SU-DHL-6 (cell line): ENCODE data around the gene TACR1.

ENCODE experiments used
- H2AFZ ChIP-seq: fragments of 200-600 bp; sonication (generic); 2 replicates; pipeline ENCODE4 v1.6.1; 2014; ENCODE audit warnings: low read depth, mild to moderate bottlenecking, moderate library complexity, mixed read lengths, antibody characterized with exemption, low read length; ENCODE audit not compliant: severe bottlenecking
- H3F3A ChIP-seq: fragments of 200-600 bp; shearing (Covaris generic); 2 replicates; pipeline ENCODE4 v1.6.0; 2016; ENCODE audit warnings: antibody characterized with exemption, mild to moderate bottlenecking; ENCODE audit not compliant: insufficient read depth
- H3K27ac ChIP-seq: fragments of 200-600 bp; sonication (generic); 2 replicates; pipeline ENCODE4 v1.5.1; 2016; ENCODE audit warnings: low read depth, mild to moderate bottlenecking, low read length, moderate library complexity, mixed read lengths
- H3K27me3 ChIP-seq: fragments of 200-600 bp; sonication (generic), shearing (Covaris generic); 2 replicates; pipeline ENCODE4 v1.6.0; 2014; ENCODE audit warnings: mild to moderate bottlenecking, low read length
- H3K36me3 ChIP-seq: fragments of 200-600 bp; sonication (generic); 2 replicates; pipeline ENCODE4 v1.6.1; 2014; ENCODE audit warnings: mild to moderate bottlenecking, low read length, mixed read lengths
- H3K4me2 ChIP-seq: fragments of 300-600, 200-600 bp; shearing (Covaris generic), sonication (generic); 2 replicates; pipeline ENCODE4 v1.6.0; 2014; ENCODE audit warnings: low read length, low read depth, mild to moderate bottlenecking; ENCODE audit not compliant: poor library complexity, severe bottlenecking
- H3K4me3 ChIP-seq: fragments of 200-600 bp; sonication (generic); 2 replicates; pipeline ENCODE4 v1.5.1; 2014; ENCODE audit warnings: antibody characterized with exemption, low read length, mild to moderate bottlenecking, mixed read lengths; ENCODE audit not compliant: insufficient read depth, poor library complexity, severe bottlenecking
- H3K79me2 ChIP-seq: fragments of 200-600 bp; sonication (generic); 2 replicates; pipeline ENCODE4 v1.6.1; 2014; ENCODE audit warnings: mild to moderate bottlenecking, low read length, moderate library complexity; ENCODE audit not compliant: insufficient read depth
- H3K9ac ChIP-seq: fragments of 200-600 bp; sonication (generic); 2 replicates; pipeline ENCODE4 v1.7.0; 2014; ENCODE audit warnings: mild to moderate bottlenecking, low read length
- H3K9me2 ChIP-seq: fragments of 200-600 bp; sonication (generic); replicated peaks from 2 replicates; pipeline ENCODE4 v1.6.1; 2014; ENCODE audit warnings: low read length; ENCODE audit not compliant: insufficient read depth
- H3K9me3 ChIP-seq: fragments of 200-600 bp; sonication (generic); 2 replicates; pipeline ENCODE4 v1.6.1; 2014; ENCODE audit warnings: low read length, mixed read lengths; ENCODE audit not compliant: insufficient read depth
- H4K20me1 ChIP-seq: fragments of 200-600 bp; sonication (generic); 2 replicates; pipeline ENCODE4 v1.6.1; 2014; ENCODE audit warnings: low read depth, mild to moderate bottlenecking, antibody characterized with exemption, low read length, moderate library complexity, mixed read lengths
- EZH2phosphoT487 ChIP-seq: fragments of 200-600 bp; sonication (generic), shearing (Covaris generic); conservative IDR thresholded peaks from 2 replicates; pipeline ENCODE4 v1.6.1; 2018; ENCODE audit warnings: mild to moderate bottlenecking, antibody characterized with exemption, low read length, moderate library complexity, mixed read lengths
- TF ChIP-seq, protein P1 (sequence below): fragments of 200-600 bp; sonication (generic); IDR thresholded peaks from one replicate; pipeline ENCODE4 v1.5.1; 2017; ENCODE audit warnings: antibody characterized with exemption, mild to moderate bottlenecking, low read length, moderate library complexity; ENCODE audit not compliant: insufficient read depth, poor library complexity, severe bottlenecking

TACR1 gene

DNA sequence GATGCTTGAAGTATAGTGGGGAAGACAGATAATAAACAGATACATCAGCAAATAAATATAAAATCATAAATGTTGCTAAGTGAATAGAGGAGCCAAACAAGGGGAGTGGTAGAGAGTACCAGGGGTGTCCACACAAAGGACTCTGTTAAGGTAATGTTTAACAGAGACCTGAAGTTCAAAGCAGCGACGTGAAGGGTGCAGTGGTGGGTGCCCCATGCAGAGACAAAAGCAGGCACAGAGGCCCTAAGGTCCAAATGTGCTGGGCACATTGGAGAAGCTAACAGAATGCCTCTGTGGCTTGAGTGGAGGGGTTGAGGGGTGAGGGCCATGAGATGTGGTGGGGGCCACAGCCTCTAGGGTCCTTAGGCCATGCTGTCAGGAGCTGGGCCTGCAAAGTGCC is 131.8 kb downstream of the TACR1 start:
- H3K27ac ChIP-seq: no peak overlapping the region
- no peaks in the 10 kb centered on the region for H3K79me2 ChIP-seq
- no peaks in the 10 kb centered on the region for H3K36me3 ChIP-seq
- no peak overlapping the region for H3K4me3 ChIP-seq
- no peaks in the 10 kb centered on the region for H3K9me3 ChIP-seq
- TF ChIP-seq, protein P1, sequence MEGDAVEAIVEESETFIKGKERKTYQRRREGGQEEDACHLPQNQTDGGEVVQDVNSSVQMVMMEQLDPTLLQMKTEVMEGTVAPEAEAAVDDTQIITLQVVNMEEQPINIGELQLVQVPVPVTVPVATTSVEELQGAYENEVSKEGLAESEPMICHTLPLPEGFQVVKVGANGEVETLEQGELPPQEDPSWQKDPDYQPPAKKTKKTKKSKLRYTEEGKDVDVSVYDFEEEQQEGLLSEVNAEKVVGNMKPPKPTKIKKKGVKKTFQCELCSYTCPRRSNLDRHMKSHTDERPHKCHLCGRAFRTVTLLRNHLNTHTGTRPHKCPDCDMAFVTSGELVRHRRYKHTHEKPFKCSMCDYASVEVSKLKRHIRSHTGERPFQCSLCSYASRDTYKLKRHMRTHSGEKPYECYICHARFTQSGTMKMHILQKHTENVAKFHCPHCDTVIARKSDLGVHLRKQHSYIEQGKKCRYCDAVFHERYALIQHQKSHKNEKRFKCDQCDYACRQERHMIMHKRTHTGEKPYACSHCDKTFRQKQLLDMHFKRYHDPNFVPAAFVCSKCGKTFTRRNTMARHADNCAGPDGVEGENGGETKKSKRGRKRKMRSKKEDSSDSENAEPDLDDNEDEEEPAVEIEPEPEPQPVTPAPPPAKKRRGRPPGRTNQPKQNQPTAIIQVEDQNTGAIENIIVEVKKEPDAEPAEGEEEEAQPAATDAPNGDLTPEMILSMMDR: no peak
- no peak for TF ChIP-seq EZH2phosphoT487
- H2AFZ ChIP-seq: no peak overlapping the region
- H3K4me2 ChIP-seq: no peak overlapping the region
- H3K27me3 ChIP-seq: no peaks in the 10 kb centered on the region
- H3K9me2 ChIP-seq: no peaks in the 10 kb centered on the region
- H3F3A ChIP-seq: no peaks in the 10 kb centered on the region
- no peak overlapping the region for H3K9ac ChIP-seq
- no peaks in the 10 kb centered on the region for H4K20me1 ChIP-seq

DNA sequence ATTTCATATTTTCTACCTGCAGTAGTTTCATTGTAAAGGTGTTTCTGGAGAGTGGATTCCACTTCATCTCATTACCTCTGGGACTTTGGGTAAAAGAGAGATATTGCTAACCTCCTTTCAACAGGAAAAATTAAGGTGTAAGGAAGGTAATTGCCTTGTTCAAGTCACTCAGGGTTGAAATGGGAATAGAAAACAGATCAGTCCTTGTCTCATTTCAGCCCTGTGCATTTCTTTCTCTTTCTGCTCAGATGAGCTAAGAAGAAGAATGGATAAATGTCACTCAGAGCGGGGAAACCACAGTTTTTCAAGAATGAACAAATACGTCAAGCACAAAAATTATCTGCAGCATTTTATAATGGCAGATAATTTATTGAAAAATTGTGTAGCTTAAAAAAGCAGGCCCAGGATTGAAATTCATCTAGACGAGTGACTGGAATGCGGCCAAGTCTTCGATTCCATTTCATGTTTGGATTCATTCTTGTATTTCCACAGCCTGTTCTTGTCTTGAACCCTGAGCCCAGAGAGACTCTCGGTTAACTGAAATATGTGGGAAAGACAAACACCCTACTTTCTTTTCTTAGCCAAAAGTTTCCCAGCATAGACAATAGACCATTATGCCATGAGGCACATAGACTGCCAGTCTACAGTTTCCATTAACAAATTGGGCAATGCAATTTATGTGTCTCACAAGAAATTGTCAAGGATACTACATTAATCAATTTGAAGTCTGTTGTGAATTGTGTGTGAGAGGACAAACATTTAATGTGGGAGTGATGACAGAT is 133.0 kb downstream of the TACR1 start:
- Histone ChIP-seq H3K9me2 (no peaks in the 10 kb centered on the region), H4K20me1 (no peaks in the 10 kb centered on the region), H3K4me2 (no peak overlapping the region), H2AFZ (no peak overlapping the region), H3K9ac (no peak overlapping the region), H3K4me3 (no peak overlapping the region), H3K79me2 (no peaks in the 10 kb centered on the region), H3F3A (no peaks in the 10 kb centered on the region), H3K27me3 (no peaks in the 10 kb centered on the region), H3K36me3 (no peaks in the 10 kb centered on the region), H3K27ac (no peak overlapping the region), H3K9me3 (no peaks in the 10 kb centered on the region)
- TF ChIP-seq, protein P1: no peak
- TF ChIP-seq EZH2phosphoT487: no peak

DNA sequence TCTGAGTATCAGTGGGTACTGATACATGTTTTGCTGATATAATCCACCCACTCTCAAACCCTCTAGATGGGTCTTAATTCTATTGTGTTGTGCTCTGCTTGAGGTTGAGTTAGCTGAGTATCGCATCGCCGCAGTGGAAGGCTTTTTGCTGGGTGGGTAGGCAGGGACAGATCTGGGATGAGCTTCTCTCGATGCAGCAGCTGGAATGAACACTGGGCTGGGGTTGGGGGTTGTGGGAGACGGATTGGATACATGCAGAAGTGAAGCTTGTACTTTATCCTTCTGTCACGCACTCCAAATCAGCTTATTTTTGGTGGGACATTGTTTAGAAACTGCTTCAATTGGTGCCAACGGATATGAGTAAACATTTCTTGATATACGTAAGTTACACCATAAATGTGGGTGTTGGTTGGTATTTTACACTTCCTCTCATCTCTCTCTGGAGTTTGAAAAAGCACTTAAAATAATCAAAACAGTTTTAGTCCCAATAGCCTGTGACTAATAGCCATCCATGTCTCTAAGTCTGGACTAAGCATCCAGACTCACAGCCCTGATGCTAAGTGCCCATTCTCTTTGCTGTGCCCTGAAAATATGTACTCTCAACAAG is 133.8 kb downstream of the TACR1 start:
- Histone ChIP-seq H3K9me3 (no peaks in the 10 kb centered on the region), H3K9me2 (no peaks in the 10 kb centered on the region), H2AFZ (no peak overlapping the region), H3K27ac (no peak overlapping the region), H3K79me2 (no peaks in the 10 kb centered on the region), H4K20me1 (no peaks in the 10 kb centered on the region), H3K27me3 (no peaks in the 10 kb centered on the region), H3K4me3 (no peak overlapping the region), H3F3A (no peaks in the 10 kb centered on the region), H3K9ac (no peak overlapping the region), H3K36me3 (no peaks in the 10 kb centered on the region), H3K4me2 (no peak overlapping the region)
- no peak for TF ChIP-seq EZH2phosphoT487
- TF ChIP-seq, protein P1: no peak
